ENCODE results near the gene GPR137. TPM values are rescaled to one million over a fixed set of nuclear protein-coding genes. Genes with fewer than 3 reads are reported as not detected.

Gene GPR137
- total RNA-seq, 2 experiments from 2014 or later: 18.3 to 52.3 TPM

GRCh38 chr11:64239662-64240434 lies 45.8 kb upstream of the GPR137 start:
- H3K36me3 ChIP-seq (ENCODE audit: insufficient read depth, low read length): peaks cover 43% of the 10 kb centered on the region
- TF ChIP-seq EZH2phosphoT487 (IDR thresholded peaks at IDR 0.05; ENCODE audit: borderline replicate concordance, low read depth, low read length) (no peak), CTCF (conservative IDR thresholded peaks at IDR 0.05; ENCODE audit: low read length) (no peak)
- H3K9me3 ChIP-seq (ENCODE audit: low read length): no peaks in the 10 kb centered on the region
- H3K79me2 ChIP-seq (ENCODE audit: insufficient read depth, low read depth, low read length): peaks cover 13% of the 10 kb centered on the region; the same call in 1 of the 2 replicates
- no TSS peak for BruUV-seq (replicated peaks)
- H3K4me2 ChIP-seq (ENCODE audit: low read length): peak overlapping the region; percentile 92
- H3K4me3 ChIP-seq (ENCODE audit: low read depth, low read length, poor library complexity, severe bottlenecking): peak overlapping the region; percentile 81
- POLR2A ChIA-PET: interaction anchor here (0.6 to 2.2 kb wide), 3 partner anchors 33 to 620 kb away, joined by 3 to 27 read pairs (median 5); partner anchors contain the start of gene FERMT3
- H3K27ac ChIP-seq (ENCODE audit: low read depth, low read length, poor library complexity, severe bottlenecking): peak overlapping the region; percentile 91
- peak; percentile 77 for DNase-seq (ENCODE audit: low spot score)
- H2AFZ ChIP-seq (ENCODE audit: low read length): no peak overlapping the region
- peaks cover 52% of the 10 kb centered on the region for H3K4me1 ChIP-seq (ENCODE audit: insufficient read depth, low read length, poor library complexity, severe bottlenecking)
- no peaks in the 10 kb centered on the region for H3K9me2 ChIP-seq (ENCODE audit: insufficient read depth, low read length)
- intact Hi-C loops (cut with micrococcal nuclease; ENCODE audit: unreplicated experiment): loop anchor here (1.0 to 2.0 kb wide), 4 partner anchors 10 to 65 kb away; partner anchors contain the start of genes DNAJC4, ESRRA, FERMT3 and STIP1
- CTCF ChIA-PET (ENCODE audit: unreplicated experiment): interaction anchor here (1.9 kb wide), 1 partner anchor 33 kb away, joined by 9 read pairs; the partner anchor contains the start of gene FERMT3
- H4K20me1 ChIP-seq (ENCODE audit: insufficient read depth, low read length): no peaks in the 10 kb centered on the region

- Histone ChIP-seq H4K20me1 (ENCODE audit: insufficient read depth, low read length) (no peaks in the 10 kb centered on the region), H3K4me3 (ENCODE audit: low read depth, low read length, poor library complexity, severe bottlenecking) (peak within 1 kb of the TSS; percentile 81), H3K36me3 (ENCODE audit: insufficient read depth, low read length) (peaks cover 47% of the 10 kb centered on the region), H3K9me2 (ENCODE audit: insufficient read depth, low read length) (no peaks in the 10 kb centered on the region), H3K9me3 (ENCODE audit: low read length) (no peaks in the 10 kb centered on the region), H3K27ac (ENCODE audit: low read depth, low read length, poor library complexity, severe bottlenecking) (peak within 1 kb of the TSS; percentile 91), H3K79me2 (ENCODE audit: insufficient read depth, low read depth, low read length) (peaks cover 21% of the 10 kb centered on the region), H2AFZ (ENCODE audit: low read length) (no peak within 1 kb of the TSS; the same call in 1 of the 2 replicates), H3K4me2 (ENCODE audit: low read length) (peak within 1 kb of the TSS; percentile 98), H3K4me1 (ENCODE audit: insufficient read depth, low read length, poor library complexity, severe bottlenecking) (peaks cover 49% of the 10 kb centered on the region)
- ChIA-PET POLR2A (interaction anchor here (0.7 to 2.5 kb wide), 7 partner anchors 8 to 77 kb away, joined by 3 to 27 read pairs (median 6); partner anchors contain the start of genes FERMT3, NUDT22, PRDX5 and TRMT112), CTCF (ENCODE audit: unreplicated experiment) (interaction anchor here (0.6 to 0.9 kb wide), 4 partner anchors 35 to 1372 kb away, joined by 3 to 4 read pairs (median 3); no protein-coding TSS in a partner anchor)
- TSS peak; percentile 97 for BruUV-seq (replicated peaks)
- peak; percentile 98 for DNase-seq (ENCODE audit: low spot score)
- intact Hi-C loops (cut with micrococcal nuclease; ENCODE audit: unreplicated experiment): loop anchor here (1.0 to 2.0 kb wide), 4 partner anchors 10 to 64 kb away; partner anchors contain the start of genes DNAJC4, ESRRA, FERMT3 and STIP1
- no peak for TF ChIP-seq CTCF (conservative IDR thresholded peaks at IDR 0.05; ENCODE audit: low read length)
- TF ChIP-seq EZH2phosphoT487 (IDR thresholded peaks at IDR 0.05; ENCODE audit: borderline replicate concordance, low read depth, low read length): no peak
Measured at GRCh38 chr11:64240435-64241240, 45.0 kb upstream of the GPR137 start, which contains the start of gene FKBP2. TSS of gene FKBP2 (plus strand) at chr11:64241095. CDS start at chr11:64242388, 1,293 bp downstream.

Measured in OCI-LY7 (cell line).